ENCODE results near the gene UNK. TPM values are rescaled to one million over a fixed set of nuclear protein-coding genes. Genes with fewer than 3 reads are reported as not detected.

UNK gene
- total RNA-seq, 2 experiments from 2014 or later: 33.7 to 36.1 TPM

GRCh38 chr17:75779250-75779986, 5.2 kb upstream of the UNK start:
- peaks cover 27% of the 10 kb centered on the region for H3K4me1 ChIP-seq (ENCODE audit: insufficient read depth, low read length)
- TF ChIP-seq CTCF (IDR thresholded peaks at IDR 0.05): no peak

GRCh38 chr17:75779987-75780889, 4.4 kb upstream of the UNK start:
- Histone ChIP-seq H3K27ac (ENCODE audit: low read depth in 1 of 2, low read length in 2 of 2) (no peak overlapping the region), H3K4me1 (ENCODE audit: insufficient read depth, low read length) (peaks cover 30% of the 10 kb centered on the region), H3K4me3 (ENCODE audit: low read length) (no peak overlapping the region), H3K9me3 (ENCODE audit: control insufficient read depth in 1 of 2, insufficient read depth in 1 of 2, low read length in 2 of 2) (no peaks in the 10 kb centered on the region), H3K27me3 (ENCODE audit: control insufficient read depth in 1 of 2, insufficient read depth in 2 of 2, low read length in 2 of 2) (no peaks in the 10 kb centered on the region), H3K36me3 (ENCODE audit: insufficient read depth, low read length) (peaks cover 31% of the 10 kb centered on the region)
- Mint-ChIP-seq H3K27me3 (peaks cover 5% of the 10 kb centered on the region), H3K36me3 (ENCODE audit: low read depth) (peaks cover 50% of the 10 kb centered on the region), H3K4me3 (peak overlapping the region; percentile 97), H3K27ac (peak overlapping the region; percentile 97), H3K4me1 (ENCODE audit: low read depth) (peaks cover 68% of the 10 kb centered on the region), H3K9me3 (no peaks in the 10 kb centered on the region)
- TF ChIP-seq CTCF (IDR thresholded peaks at IDR 0.05): no peak
- DNase-seq (no peak), ATAC-seq (ENCODE audit: poor library complexity) (no peak)
- intact Hi-C loops (cut with DNase I, micrococcal nuclease): loop anchor here in 1 of 2 experiments (2.0 to 10.0 kb wide), 4 partner anchors 15 to 955 kb away; partner anchors contain the start of genes GALK1, MFSD11, SRSF2 and TMEM94
- POLR2A ChIA-PET: interaction anchor here (0.5 to 8.7 kb wide), 50 partner anchors 9 to 907 kb away, joined by 3 to 246 read pairs (median 5); partner anchors contain the start of genes ACOX1, FBF1, GALK1 and MIF4GD
- CTCF ChIA-PET: interaction anchor here (1.1 to 3.0 kb wide), 5 partner anchors 15 to 81 kb away, joined by 3 to 17 read pairs (median 4); partner anchors contain the start of gene GALK1

More at GRCh38 chr17:75779250-75779986, 5.2 kb upstream of the UNK start:
- Histone ChIP-seq H3K27ac (ENCODE audit: low read depth in 1 of 2, low read length in 2 of 2) (peak overlapping the region; percentile 93 to 95), H3K36me3 (ENCODE audit: insufficient read depth, low read length) (peaks cover 37% of the 10 kb centered on the region), H3K9me3 (ENCODE audit: control insufficient read depth in 1 of 2, insufficient read depth in 1 of 2, low read length in 2 of 2) (no peaks in the 10 kb centered on the region), H3K27me3 (ENCODE audit: control insufficient read depth in 1 of 2, insufficient read depth in 2 of 2, low read length in 2 of 2) (no peaks in the 10 kb centered on the region), H3K4me3 (ENCODE audit: low read length) (peak overlapping the region; percentile 79)
- Mint-ChIP-seq H3K27me3 (peaks cover 5% of the 10 kb centered on the region), H3K4me1 (ENCODE audit: low read depth) (peaks cover 61% of the 10 kb centered on the region), H3K36me3 (ENCODE audit: low read depth) (peaks cover 52% of the 10 kb centered on the region), H3K27ac (peak overlapping the region; percentile 97), H3K9me3 (no peaks in the 10 kb centered on the region), H3K4me3 (peak overlapping the region; percentile 97)
- CTCF ChIA-PET: interaction anchor here (0.6 to 3.0 kb wide), 6 partner anchors 14 to 82 kb away, joined by 3 to 17 read pairs (median 4); partner anchors contain the start of gene GALK1
- POLR2A ChIA-PET: interaction anchor here (0.6 to 8.7 kb wide), 51 partner anchors 6 to 906 kb away, joined by 3 to 246 read pairs (median 5); partner anchors contain the start of genes ACOX1, FBF1, GALK1 and MIF4GD
- DNase-seq: peak; percentile 86 to 99 (median 95)
- intact Hi-C loops (cut with DNase I, micrococcal nuclease): loop anchor here in 1 of 2 experiments (2.0 to 5.0 kb wide), 2 partner anchors 15 to 68 kb away; partner anchors contain the start of gene GALK1
- ATAC-seq (ENCODE audit: poor library complexity): peak; percentile 64

Data from CD4-positive, alpha-beta T cell (primary cell).